DOHH2 (cell line): ENCODE results near the gene CLCA2.
A peak's percentile ranks its signal among the peaks of the same experiment; 100 is the strongest.

Experiments
- H3F3A ChIP-seq: fragments of 200-600 bp; sonication (generic), shearing (Covaris generic); 2 replicates; pipeline ENCODE4 v1.6.0; 2016; ENCODE audit warnings: antibody characterized with exemption, mild to moderate bottlenecking; ENCODE audit not compliant: control insufficient read depth, insufficient read depth
- H3K27ac ChIP-seq: fragments of 200-600 bp; sonication (generic); 2 replicates; pipeline ENCODE4 v1.5.1; 2014; ENCODE audit warnings: low read depth, mild to moderate bottlenecking, low read length, moderate library complexity
- H3K27me3 ChIP-seq: fragments of 200-600 bp; sonication (generic); 2 replicates; pipeline ENCODE4 v1.6.1; 2014; ENCODE audit warnings: mild to moderate bottlenecking, low read length, mixed read lengths; ENCODE audit not compliant: control insufficient read depth
- H3K36me3 ChIP-seq: fragments of 200-600 bp; sonication (generic); 2 replicates; pipeline ENCODE4 v1.6.1; 2014; ENCODE audit warnings: mild to moderate bottlenecking, low read length, moderate library complexity, mixed read lengths; ENCODE audit not compliant: control insufficient read depth
- H3K4me1 ChIP-seq: fragments of 200-600 bp; sonication (generic); 2 replicates; pipeline ENCODE4 v1.6.1; 2014; ENCODE audit warnings: mild to moderate bottlenecking, low read length, mixed read lengths; ENCODE audit not compliant: control insufficient read depth
- H3K4me2 ChIP-seq: fragments of 200-600 bp; sonication (generic); 2 replicates; pipeline ENCODE4 v1.6.0; 2014; ENCODE audit warnings: mild to moderate bottlenecking, low read length, moderate library complexity
- H3K4me3 ChIP-seq: fragments of 200-600 bp; sonication (generic); 2 replicates; pipeline ENCODE4 v1.5.1; 2014; ENCODE audit warnings: mild to moderate bottlenecking, low read length, mixed read lengths
- H3K79me2 ChIP-seq: fragments of 200-600 bp; sonication (generic); 2 replicates; pipeline ENCODE4 v1.6.1; 2014; ENCODE audit warnings: mild to moderate bottlenecking, low read length, mixed read lengths; ENCODE audit not compliant: control insufficient read depth
- H3K9me2 ChIP-seq: fragments of 200-600 bp; sonication (generic); replicated peaks from 2 replicates; pipeline ENCODE4 v1.6.1; 2014; ENCODE audit warnings: mild to moderate bottlenecking, low read length, mixed read lengths; ENCODE audit not compliant: control insufficient read depth
- H3K9me3 ChIP-seq: fragments of 200-600 bp; sonication (generic); 2 replicates; pipeline ENCODE4 v1.6.1; 2014; ENCODE audit warnings: antibody characterized with exemption, low read length, mixed read lengths; ENCODE audit not compliant: control insufficient read depth, insufficient read depth
- H4K20me1 ChIP-seq: fragments of 200-600 bp; sonication (generic); 2 replicates; pipeline ENCODE4 v1.6.0; 2014; ENCODE audit warnings: low read depth, mild to moderate bottlenecking, antibody characterized with exemption, low read length, moderate library complexity; ENCODE audit not compliant: control insufficient read depth, insufficient read depth
- CTCF ChIP-seq: fragments of 200-600 bp; sonication (generic); IDR thresholded peaks from one replicate; pipeline ENCODE4 v1.5.1; 2014; ENCODE audit warnings: antibody characterized with exemption, mild to moderate bottlenecking, low read depth, low read length; ENCODE audit not compliant: poor library complexity, severe bottlenecking
- EZH2phosphoT487 ChIP-seq: fragments of 200-600 bp; sonication (generic); IDR thresholded peaks from 2 replicates; pipeline ENCODE4 v1.6.1; 2017; ENCODE audit warnings: borderline replicate concordance, mild to moderate bottlenecking, antibody characterized with exemption, low read length, moderate library complexity, mixed read lengths

CLCA2 gene

GRCh38 chr1:86396498-86396890, 27.5 kb upstream of the CLCA2 start:
- Histone ChIP-seq H4K20me1 (no peaks in the 10 kb centered on the region), H3K4me3 (peak overlapping the region; percentile 91), H3K27ac (peak overlapping the region; percentile 42), H3K36me3 (no peaks in the 10 kb centered on the region), H3F3A (no peaks in the 10 kb centered on the region), H3K9me3 (no peaks in the 10 kb centered on the region), H3K4me2 (peak overlapping the region; percentile 84), H3K4me1 (peaks cover 14% of the 10 kb centered on the region), H3K9me2 (no peaks in the 10 kb centered on the region), H3K27me3 (no peaks in the 10 kb centered on the region), H3K79me2 (peaks cover 10% of the 10 kb centered on the region)
- TF ChIP-seq EZH2phosphoT487 (no peak), CTCF (no peak)

DNA sequence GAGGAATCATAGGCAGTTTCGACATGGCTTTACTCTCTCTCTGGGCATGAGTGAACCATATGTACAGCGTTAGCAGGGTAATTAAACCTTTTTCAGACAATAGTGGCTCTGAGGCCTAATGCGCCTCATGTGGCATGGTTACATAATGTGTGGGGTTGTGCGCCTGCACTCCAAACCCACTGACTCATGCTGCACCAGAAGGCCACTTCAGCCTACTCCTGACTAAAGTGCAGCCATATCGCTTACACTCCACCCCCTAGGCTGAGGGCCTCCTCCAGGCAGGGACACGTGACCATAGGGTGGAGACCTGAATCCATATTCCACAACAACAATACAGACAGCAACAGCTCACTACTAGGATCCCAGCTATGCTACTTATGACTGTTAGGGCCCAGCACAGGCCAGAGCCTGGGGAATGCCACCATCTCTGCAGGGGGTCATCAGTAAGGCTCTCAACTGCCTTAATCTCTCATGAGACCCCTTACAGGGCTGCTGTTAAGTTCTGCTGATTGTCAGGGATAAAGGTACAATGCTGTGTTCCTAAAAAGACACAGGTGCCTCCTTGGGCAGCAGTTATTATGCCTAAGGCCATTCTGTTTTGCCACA, 14.5 kb upstream of the CLCA2 start:
- Histone ChIP-seq H3K4me2 (no peak overlapping the region), H3K9me3 (no peaks in the 10 kb centered on the region), H3K79me2 (no peaks in the 10 kb centered on the region), H3F3A (no peaks in the 10 kb centered on the region), H3K4me3 (no peak overlapping the region), H4K20me1 (no peaks in the 10 kb centered on the region), H3K4me1 (no peaks in the 10 kb centered on the region), H3K36me3 (no peaks in the 10 kb centered on the region), H3K27me3 (no peaks in the 10 kb centered on the region), H3K27ac (no peak overlapping the region), H3K9me2 (no peaks in the 10 kb centered on the region)
- TF ChIP-seq EZH2phosphoT487 (no peak), CTCF (no peak)

- H3K4me3 ChIP-seq, result no peak overlapping the region
- H3F3A ChIP-seq, result no peaks in the 10 kb centered on the region
- H3K4me1 ChIP-seq, result no peaks in the 10 kb centered on the region
- H3K4me2 ChIP-seq, result no peak overlapping the region
- no peaks in the 10 kb centered on the region for H3K36me3 ChIP-seq
- H4K20me1 ChIP-seq, result no peaks in the 10 kb centered on the region
- H3K27me3 ChIP-seq, result no peaks in the 10 kb centered on the region
- no peak overlapping the region for H3K27ac ChIP-seq
- H3K9me2 ChIP-seq, result no peaks in the 10 kb centered on the region
- H3K9me3 ChIP-seq, result no peaks in the 10 kb centered on the region
- no peaks in the 10 kb centered on the region for H3K79me2 ChIP-seq
- no peak for TF ChIP-seq EZH2phosphoT487
- no peak for TF ChIP-seq CTCF
Measured at GRCh38 chr1:86410879-86411278, 13.1 kb upstream of the CLCA2 start.
